ENCODE data around the gene ATG10. TPM values are rescaled to one million over a fixed set of nuclear protein-coding genes. Genes with fewer than 3 reads are reported as not detected.
A peak's percentile ranks its signal among the peaks of the same experiment; 100 is the strongest.

The ATG10 gene
- total RNA-seq, 4 donors from 2014 or later: 8.5 to 15.2 (median 11.6) TPM

- peak; percentile 33 to 98 (median 81) for TF ChIP-seq CTCF (IDR thresholded peaks at IDR 0.05)
- no peak for TF ChIP-seq POLR2A (IDR thresholded peaks at IDR 0.05)
- 52 to 53% methylated on average over 3 of the region's 3 CpGs for WGBS, 2 donors
- Histone ChIP-seq H3K27ac (peak overlapping the region in 2 of 3 donors; percentile 24 to 54), H3K27me3 (no peaks in the 10 kb centered on the region), H3K4me3 (replicated peaks in 1 of 3) (no peak overlapping the region), H3K4me1 (peaks cover 7% of the 10 kb centered on the region in 2 donors), H3K36me3 (no peaks in the 10 kb centered on the region), H3K9me3 (no peaks in the 10 kb centered on the region)
- DNase-seq: peak; percentile 74
- intact Hi-C loops (cut with DNase I): loop anchor here (5.0 to 10.0 kb wide), 3 partner anchors 311 to 744 kb away; no protein-coding TSS in a partner anchor
Observed at GRCh38 chr5:82165740-82166530, 194.1 kb downstream of the ATG10 start.

- DNase-seq: no peak
- Histone ChIP-seq H3K27me3 (no peaks in the 10 kb centered on the region), H3K27ac (no peak overlapping the region), H3K4me1 (peaks cover 7% of the 10 kb centered on the region in 2 donors), H3K36me3 (no peaks in the 10 kb centered on the region), H3K9me3 (no peaks in the 10 kb centered on the region), H3K4me3 (replicated peaks in 1 of 3) (no peak overlapping the region)
- TF ChIP-seq CTCF (IDR thresholded peaks at IDR 0.05) (no peak), POLR2A (IDR thresholded peaks at IDR 0.05) (no peak)
- intact Hi-C loops (cut with DNase I): loop anchor here (5.0 to 10.0 kb wide), 3 partner anchors 313 to 745 kb away; no protein-coding TSS in a partner anchor
- WGBS, 2 donors: 42 to 46% methylated on average over 3 of the region's 3 CpGs
Observed at GRCh38 chr5:82167372-82167935, 195.6 kb downstream of the ATG10 start.

GRCh38 chr5:82168294-82168693 is 196.5 kb downstream of the ATG10 start:
- H3K4me3 ChIP-seq (replicated peaks in 1 of 3): no peak overlapping the region
- H3K36me3 ChIP-seq: no peaks in the 10 kb centered on the region
- no peak overlapping the region for H3K27ac ChIP-seq
- no peaks in the 10 kb centered on the region for H3K27me3 ChIP-seq
- intact Hi-C loops (cut with DNase I): loop anchor here (5.0 to 10.0 kb wide), 3 partner anchors 313 to 746 kb away; no protein-coding TSS in a partner anchor
- DNase-seq: no peak
- no peak for TF ChIP-seq CTCF (IDR thresholded peaks at IDR 0.05)
- no peak for TF ChIP-seq POLR2A (IDR thresholded peaks at IDR 0.05)
- no peaks in the 10 kb centered on the region for H3K9me3 ChIP-seq
- H3K4me1 ChIP-seq: peaks cover 7% of the 10 kb centered on the region in 2 donors

GRCh38 chr5:82169892-82170291 is 198.1 kb downstream of the ATG10 start:
- WGBS, 2 donors: 98 to 100% methylated on average over 1 of the region's 1 CpG
- no peaks in the 10 kb centered on the region for H3K36me3 ChIP-seq
- H3K27ac ChIP-seq: no peak overlapping the region
- TF ChIP-seq POLR2A (IDR thresholded peaks at IDR 0.05) (no peak), CTCF (IDR thresholded peaks at IDR 0.05) (no peak)
- no peaks in the 10 kb centered on the region for H3K9me3 ChIP-seq
- no peak overlapping the region for H3K4me3 ChIP-seq (replicated peaks in 1 of 3)
- intact Hi-C loops (cut with DNase I): loop anchor here (5.0 to 10.0 kb wide), 3 partner anchors 315 to 748 kb away; no protein-coding TSS in a partner anchor
- H3K4me1 ChIP-seq: peaks cover 7% of the 10 kb centered on the region in 2 donors
- H3K27me3 ChIP-seq: no peaks in the 10 kb centered on the region
- DNase-seq: no peak

All from thyroid gland (tissue), 4 donors.